GM19351 (cell line): Measurements from ENCODE around the gene TRIM45.
A peak's percentile ranks its signal among the peaks of the same experiment; 100 is the strongest.
"Not testable (repeated sequence)": the region's sequence is repeated elsewhere in the genome, so short reads cannot be mapped to it uniquely, and the experiment has no call there.

Experiments used
- ATAC-seq: cut with Tn5 transposase; IDR thresholded peaks from one replicate; pipeline ENCODE4 v1.9.1; 2021; ENCODE audit warnings: mild to moderate bottlenecking, moderate library complexity; ENCODE audit not compliant: unreplicated experiment

Gene TRIM45

GRCh38 chr1:117101858-117102257 is 19.7 kb downstream of the TRIM45 start:
- ATAC-seq: not testable (repeated sequence)

GRCh38 chr1:117101334-117101733 is 20.2 kb downstream of the TRIM45 start:
- no peak for ATAC-seq

GRCh38 chr1:117098287-117098890 is 23.2 kb downstream of the TRIM45 start:
- ATAC-seq: no peak

GRCh38 chr1:117097443-117097842 is 24.1 kb downstream of the TRIM45 start:
- no peak for ATAC-seq

GRCh38 chr1:117096951-117097408 is 24.6 kb downstream of the TRIM45 start:
- no peak for ATAC-seq

- no peak for ATAC-seq
Observed at GRCh38 chr1:117094841-117095604, 26.5 kb downstream of the TRIM45 start.

- peak; percentile 85 for ATAC-seq
Observed at GRCh38 chr1:117093870-117094621, 27.5 kb downstream of the TRIM45 start.

GRCh38 chr1:117093091-117093534 is 28.4 kb downstream of the TRIM45 start:
- no peak for ATAC-seq

GRCh38 chr1:117092594-117092993 is 29.0 kb downstream of the TRIM45 start:
- ATAC-seq: no peak

GRCh38 chr1:117089996-117090395 is 31.6 kb downstream of the TRIM45 start:
- ATAC-seq: no peak

- no peak for ATAC-seq
Observed at GRCh38 chr1:117087686-117088085, 33.9 kb downstream of the TRIM45 start.

GRCh38 chr1:117084231-117084630 is 37.3 kb downstream of the TRIM45 start:
- ATAC-seq: no peak

GRCh38 chr1:117079737-117080136 is 41.8 kb downstream of the TRIM45 start:
- ATAC-seq: no peak

- ATAC-seq: no peak
Observed at GRCh38 chr1:117077267-117077666, 44.3 kb downstream of the TRIM45 start.

- ATAC-seq: no peak
Observed at GRCh38 chr1:117076648-117077047, 44.9 kb downstream of the TRIM45 start.

GRCh38 chr1:117070124-117070523 is 51.4 kb downstream of the TRIM45 start:
- peak; percentile 59 for ATAC-seq

GRCh38 chr1:117069220-117069844 is 52.2 kb downstream of the TRIM45 start:
- ATAC-seq: no peak

GRCh38 chr1:117068580-117068979 is 53.0 kb downstream of the TRIM45 start:
- ATAC-seq: no peak

GRCh38 chr1:117067533-117068370 is 53.8 kb downstream of the TRIM45 start:
- ATAC-seq: peak; percentile 83

GRCh38 chr1:117066367-117066766 is 55.2 kb downstream of the TRIM45 start:
- no peak for ATAC-seq
